Sigmoid colon (tissue), 7 donors: Measurements from ENCODE around the gene TMEM114. TPM values are rescaled to one million over a fixed set of nuclear protein-coding genes. Genes with fewer than 3 reads are reported as not detected.

Source experiments
- DNase-seq: peaks from one replicate; pipeline ENCODE4 v3.0.0-alpha.2; 2019
- H3K27ac ChIP-seq, 4 donors: fragments of 200-600 bp; sonication (generic); one replicate each; pipeline ENCODE4 v1.5.1; 2016 to 2019; ENCODE audit warnings: mild to moderate bottlenecking in 1 of 4
- H3K27me3 ChIP-seq, 3 donors: fragments of 200-600 bp; sonication (generic); one replicate each; pipeline ENCODE4 v1.5.1; 2019; ENCODE audit warnings: mild to moderate bottlenecking in 1 of 3
- H3K36me3 ChIP-seq, 4 donors: fragments of 200-600 bp; sonication (generic); one replicate each; pipeline ENCODE4 v1.5.1; 2016 to 2019
- H3K4me1 ChIP-seq, 4 donors: fragments of 200-600 bp; sonication (generic); one replicate each; pipeline ENCODE4 v1.5.1; 2017 to 2019
- H3K4me3 ChIP-seq, 4 donors: fragments of 200-600 bp; sonication (generic); one replicate each; pipeline ENCODE4 v1.5.1; 2017 to 2019; ENCODE audit warnings: mild to moderate bottlenecking in 2 of 4, moderate library complexity in 1 of 4
- H3K9me3 ChIP-seq, 4 donors: fragments of 200-600 bp in 3 of 4; sonication (generic) in 3 of 4; one replicate each; pipeline versions ENCODE4 v1.5.1 to v1.6.1; 2013 to 2019
- EP300 ChIP-seq, 4 donors: sonication (generic); formaldehyde crosslinking; IDR thresholded peaks; one replicate each; pipeline ENCODE4 v1.6.1; 2017; ENCODE audit warnings: antibody characterized with exemption in 4 of 4
- POLR2A ChIP-seq, 2 donors: fragments of 450-650 bp; IDR thresholded peaks; one replicate each; pipeline ENCODE4 v1.6.1; 2016; ENCODE audit warnings: antibody characterized with exemption in 2 of 2, mild to moderate bottlenecking in 2 of 2, moderate library complexity in 2 of 2
- POLR2AphosphoS5 ChIP-seq, 4 donors: sonication (generic); formaldehyde crosslinking; IDR thresholded peaks; one replicate each; pipeline ENCODE4 v1.6.1; 2017; ENCODE audit warnings: antibody characterized with exemption in 4 of 4
- WGBS, 2 donors: extraction: QIAGEN DNeasy Blood & Tissue Kit; methylation state at CpG; one replicate each; pipeline ENCODE4 v1.1.7; 2013; 5-methylcytosine and 5-hydroxymethylcytosine counted together
- intact Hi-C: fragments of 100-400 bp; cut with DNase I; formaldehyde crosslinking; loops from one replicate; pipeline ENCODE4 v1.15.1; 2023
- polyA plus RNA-seq, 3 donors: library from polyadenylated mRNA; stranded (reverse); fragments of 200-250 nt; gene quantifications; one replicate each; pipeline ENCODE4 v1.2.3, GENCODE V29; 2013
- total RNA-seq, 4 donors: library from RNA; depleted of rRNA; stranded (reverse); fragments of >200 nt; gene quantifications; one replicate each; pipeline ENCODE4 v1.1.0, GENCODE V29; 2016
- TF ChIP-seq, protein P1 (sequence below), 4 experiments: fragments of 450-650 bp in 3 of 4; fragments of 200-600 bp in 1 of 4; IDR thresholded peaks; one replicate each; pipeline ENCODE4 v1.5.1; 2016 to 2019; ENCODE audit warnings: antibody characterized with exemption in 4 of 4, mild to moderate bottlenecking in 3 of 4, moderate library complexity in 2 of 4
- donor health status: healthy with polysubstance abuse.
- donor health status: Bipolar disorder and iron deficiency.
- donor health status: healthy.

Gene TMEM114
- total and polyA plus RNA-seq, 7 donors: not detected

DNA sequence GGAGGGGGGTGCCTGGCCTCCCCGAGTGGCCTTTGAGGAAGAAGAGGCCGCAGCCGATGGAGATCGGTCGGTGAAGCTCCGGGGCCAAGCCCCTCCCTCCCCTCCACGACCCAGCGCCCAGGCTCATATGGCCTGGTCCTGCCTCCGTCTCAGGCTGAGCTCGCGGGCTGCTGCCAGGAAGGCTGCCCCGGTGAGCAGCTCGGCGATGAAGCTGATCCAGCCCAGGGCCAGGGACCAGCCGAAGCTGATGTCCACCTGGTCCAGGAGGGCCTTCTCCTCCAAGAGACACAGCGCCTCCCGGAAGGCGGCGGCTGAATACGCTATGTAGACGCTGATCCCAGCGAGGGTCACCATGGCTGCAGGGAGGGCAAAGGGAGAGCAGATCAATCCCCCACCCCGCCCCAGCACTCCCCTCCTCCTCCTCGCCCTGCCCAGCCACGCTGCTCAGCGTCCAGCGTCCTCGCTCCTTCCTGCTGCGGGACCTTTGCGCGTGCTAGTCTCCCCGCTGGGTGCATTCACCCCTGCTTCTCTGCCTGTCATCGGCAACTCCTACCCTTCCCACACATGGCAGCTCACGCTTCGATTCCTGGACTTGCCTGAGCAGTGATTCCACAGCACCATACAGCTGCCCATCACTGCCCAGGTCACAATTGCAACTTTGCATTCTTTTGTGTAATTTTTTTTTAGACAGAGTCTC, 20.5 kb downstream of the TMEM114 start:
- H3K27ac ChIP-seq: no peak overlapping the region
- intact Hi-C loops: loop anchor here (5.0 kb wide), 2 partner anchors 228 to 438 kb away; partner anchors contain the start of genes PMM2 and TMEM186
- H3K36me3 ChIP-seq: no peaks in the 10 kb centered on the region
- TF ChIP-seq EP300 (IDR thresholded peaks at IDR 0.05) (no peak), POLR2AphosphoS5 (IDR thresholded peaks at IDR 0.05) (no peak), POLR2A (IDR thresholded peaks at IDR 0.05) (no peak)
- TF ChIP-seq, protein P1, sequence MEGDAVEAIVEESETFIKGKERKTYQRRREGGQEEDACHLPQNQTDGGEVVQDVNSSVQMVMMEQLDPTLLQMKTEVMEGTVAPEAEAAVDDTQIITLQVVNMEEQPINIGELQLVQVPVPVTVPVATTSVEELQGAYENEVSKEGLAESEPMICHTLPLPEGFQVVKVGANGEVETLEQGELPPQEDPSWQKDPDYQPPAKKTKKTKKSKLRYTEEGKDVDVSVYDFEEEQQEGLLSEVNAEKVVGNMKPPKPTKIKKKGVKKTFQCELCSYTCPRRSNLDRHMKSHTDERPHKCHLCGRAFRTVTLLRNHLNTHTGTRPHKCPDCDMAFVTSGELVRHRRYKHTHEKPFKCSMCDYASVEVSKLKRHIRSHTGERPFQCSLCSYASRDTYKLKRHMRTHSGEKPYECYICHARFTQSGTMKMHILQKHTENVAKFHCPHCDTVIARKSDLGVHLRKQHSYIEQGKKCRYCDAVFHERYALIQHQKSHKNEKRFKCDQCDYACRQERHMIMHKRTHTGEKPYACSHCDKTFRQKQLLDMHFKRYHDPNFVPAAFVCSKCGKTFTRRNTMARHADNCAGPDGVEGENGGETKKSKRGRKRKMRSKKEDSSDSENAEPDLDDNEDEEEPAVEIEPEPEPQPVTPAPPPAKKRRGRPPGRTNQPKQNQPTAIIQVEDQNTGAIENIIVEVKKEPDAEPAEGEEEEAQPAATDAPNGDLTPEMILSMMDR (IDR thresholded peaks at IDR 0.05): no peak
- H3K9me3 ChIP-seq: no peaks in the 10 kb centered on the region
- H3K4me1 ChIP-seq: peaks cover 0 to 13% (median 0%) of the 10 kb centered on the region in 4 donors
- peaks cover 0 to 15% (median 13%) of the 10 kb centered on the region in 3 donors for H3K27me3 ChIP-seq
- no peak for DNase-seq
- no peak overlapping the region for H3K4me3 ChIP-seq
- WGBS, 2 donors: 67 to 85% methylated on average over 35 of the region's 35 CpGs

DNA sequence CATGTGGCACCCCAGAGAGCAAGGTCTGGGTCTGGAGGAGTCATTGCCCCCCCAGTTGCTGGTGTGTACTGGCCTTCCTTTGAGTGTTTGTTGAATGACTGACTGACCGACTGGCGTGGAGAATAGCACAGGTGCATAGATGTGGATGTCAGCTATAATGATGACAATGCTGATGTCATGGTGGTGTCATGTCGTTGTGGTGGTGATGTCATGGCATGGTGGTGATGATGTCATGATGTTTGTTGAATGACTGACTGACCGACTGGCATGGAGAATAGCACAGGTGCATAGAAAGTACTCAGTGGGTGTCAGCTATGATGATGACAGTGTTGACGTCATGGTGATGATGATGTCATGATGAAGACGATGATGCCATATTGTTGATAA, 22.1 kb downstream of the TMEM114 start:
- H3K27me3 ChIP-seq: peaks cover 0 to 15% (median 13%) of the 10 kb centered on the region in 3 donors
- 84 to 91% methylated on average over 6 of the region's 6 CpGs for WGBS, 2 donors
- H3K4me1 ChIP-seq: peaks cover 0 to 13% (median 0%) of the 10 kb centered on the region in 4 donors
- TF ChIP-seq POLR2AphosphoS5 (IDR thresholded peaks at IDR 0.05) (no peak), EP300 (IDR thresholded peaks at IDR 0.05) (no peak), POLR2A (IDR thresholded peaks at IDR 0.05) (no peak)
- TF ChIP-seq, protein P1 (IDR thresholded peaks at IDR 0.05): no peak
- H3K9me3 ChIP-seq: no peaks in the 10 kb centered on the region
- H3K27ac ChIP-seq: no peak overlapping the region
- H3K4me3 ChIP-seq: no peak overlapping the region
- H3K36me3 ChIP-seq: no peaks in the 10 kb centered on the region
- intact Hi-C loops: loop anchor here (1.0 to 5.0 kb wide), 3 partner anchors 229 to 439 kb away; partner anchors contain the start of genes PMM2 and TMEM186
- DNase-seq: no peak

DNA sequence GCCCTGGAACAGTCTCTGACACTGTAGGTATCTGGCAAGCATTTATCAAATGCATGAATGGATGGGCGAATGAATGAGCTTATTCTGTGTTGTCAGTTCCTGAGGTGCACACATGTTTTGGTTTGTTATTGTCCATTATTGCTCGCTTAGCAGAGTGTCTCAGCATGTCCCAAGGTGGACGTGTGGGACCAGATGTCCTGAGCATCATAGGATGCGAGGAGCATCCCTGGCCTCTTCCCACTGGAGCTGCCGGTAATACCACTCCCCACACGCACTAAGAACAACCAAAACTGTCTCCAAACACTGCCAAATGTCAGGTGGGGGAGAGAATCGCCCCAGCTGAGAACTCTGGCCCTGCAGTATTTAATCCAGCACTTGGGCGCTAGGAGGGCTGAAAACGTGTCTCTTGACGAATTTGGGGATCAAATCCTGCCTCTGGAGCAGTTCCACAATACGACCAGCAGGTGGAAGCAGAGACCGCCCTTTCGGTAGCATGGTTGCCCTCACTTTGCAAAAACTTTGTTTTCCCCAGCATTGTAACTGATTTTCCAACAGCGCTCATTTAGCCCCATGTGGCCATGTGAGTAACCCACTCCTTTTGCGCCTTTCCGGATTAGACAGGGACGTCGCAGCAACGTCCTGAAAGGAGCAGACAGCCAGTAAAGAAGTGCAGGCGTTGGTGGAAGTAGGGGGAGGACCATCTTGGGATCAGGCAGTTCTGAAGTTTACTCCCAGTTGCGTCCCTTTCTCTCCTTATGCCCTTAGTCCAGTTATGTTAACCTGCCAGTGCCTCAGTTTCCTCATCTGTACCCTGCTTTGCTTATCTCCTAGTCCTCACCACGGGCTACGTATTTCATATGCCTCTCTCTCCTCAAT, 22.7 kb downstream of the TMEM114 start:
- DNase-seq: peak; percentile 82
- Histone ChIP-seq H3K4me1 (peaks cover 0 to 13% (median 0%) of the 10 kb centered on the region in 4 donors), H3K36me3 (no peaks in the 10 kb centered on the region), H3K27ac (no peak overlapping the region), H3K4me3 (no peak overlapping the region), H3K27me3 (peaks cover 0 to 15% (median 13%) of the 10 kb centered on the region in 3 donors), H3K9me3 (no peaks in the 10 kb centered on the region)
- intact Hi-C loops: loop anchor here (1.0 to 5.0 kb wide), 3 partner anchors 230 to 440 kb away; partner anchors contain the start of genes PMM2 and TMEM186
- no peak for TF ChIP-seq POLR2AphosphoS5 (IDR thresholded peaks at IDR 0.05)
- TF ChIP-seq, protein P1 (IDR thresholded peaks at IDR 0.05): peak; percentile 89 to 96 (median 96)
- WGBS, 2 donors: 13 to 21% methylated on average over 23 of the region's 23 CpGs

DNA sequence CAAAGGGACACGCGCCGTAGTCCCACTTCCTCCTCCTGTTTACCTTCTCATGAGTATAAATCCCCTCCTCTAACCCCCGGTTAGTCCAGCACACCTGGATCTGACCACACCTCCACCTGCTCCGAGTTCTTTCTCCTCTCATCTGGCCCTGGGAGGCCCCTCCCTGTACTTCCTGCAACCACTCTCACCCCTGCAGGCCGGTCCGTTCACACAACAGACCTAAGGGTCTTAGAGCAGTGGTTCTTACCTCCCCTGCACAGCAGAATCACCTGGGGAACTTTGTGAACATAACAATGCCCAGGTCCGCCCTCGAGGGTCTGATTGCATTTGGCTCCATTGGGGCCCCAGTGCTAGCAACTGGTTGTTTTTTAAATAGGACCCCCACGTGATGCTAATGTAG, 24.8 kb downstream of the TMEM114 start:
- H3K27me3 ChIP-seq: peaks cover 0 to 15% (median 13%) of the 10 kb centered on the region in 3 donors
- 8 to 12% methylated on average over 10 of the region's 10 CpGs for WGBS, 2 donors
- intact Hi-C loops: loop anchor here (5.0 kb wide), 2 partner anchors 232 to 442 kb away; partner anchors contain the start of genes PMM2 and TMEM186
- no peaks in the 10 kb centered on the region for H3K9me3 ChIP-seq
- no peak overlapping the region for H3K4me3 ChIP-seq
- no peak for DNase-seq
- no peak overlapping the region for H3K27ac ChIP-seq
- no peaks in the 10 kb centered on the region for H3K36me3 ChIP-seq
- H3K4me1 ChIP-seq: peaks cover 0 to 8% (median 0%) of the 10 kb centered on the region in 4 donors
- TF ChIP-seq POLR2AphosphoS5 (IDR thresholded peaks at IDR 0.05) (no peak), EP300 (IDR thresholded peaks at IDR 0.05) (no peak), POLR2A (IDR thresholded peaks at IDR 0.05) (no peak)
- TF ChIP-seq, protein P1 (IDR thresholded peaks at IDR 0.05): no peak
